ENCODE measurements around the gene CNBP. TPM values are rescaled to one million over a fixed set of nuclear protein-coding genes. Genes with fewer than 3 reads are reported as not detected.
A peak's percentile ranks its signal among the peaks of the same experiment; 100 is the strongest.

CNBP gene
- total RNA-seq, 1 experiment from 2014 or later = 438 TPM

DNA sequence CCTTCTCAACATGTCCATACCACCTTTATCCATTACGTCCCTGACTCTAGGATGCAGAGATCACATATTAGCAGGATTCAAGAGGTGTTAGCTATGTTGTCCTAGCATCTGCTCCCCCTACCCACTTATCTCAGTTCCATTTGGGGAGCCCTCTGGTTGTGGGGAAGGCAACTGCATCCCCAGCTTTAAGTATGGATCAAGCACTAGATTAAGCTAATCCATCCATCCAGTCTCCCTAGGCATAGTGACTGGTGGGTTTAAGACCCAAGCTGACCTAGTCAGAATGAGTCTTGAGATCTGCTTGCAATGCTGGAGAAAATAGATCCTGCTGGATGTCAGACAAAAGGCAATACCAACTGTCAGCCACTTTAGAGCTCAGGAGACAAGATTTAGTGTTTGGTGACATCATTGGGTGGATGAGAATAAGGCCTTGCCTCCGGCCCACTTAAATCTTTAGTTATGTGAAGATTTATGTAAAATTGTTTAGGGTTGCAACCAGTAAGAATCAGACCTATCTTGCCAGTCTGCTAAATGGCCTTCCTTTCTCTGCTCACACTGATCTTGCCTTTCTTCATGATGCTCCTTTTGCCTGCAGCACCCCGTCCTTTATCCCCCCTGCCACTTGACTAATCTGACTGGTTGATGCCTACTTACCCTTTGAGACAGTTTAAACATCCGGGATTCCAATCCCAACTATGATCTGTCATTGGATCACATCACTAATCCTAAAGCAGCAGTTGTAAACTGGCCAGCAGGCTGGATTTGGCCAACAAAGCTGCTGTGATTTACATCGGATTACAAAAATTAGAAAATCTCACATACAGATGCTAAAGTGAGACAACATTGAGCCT lies 20.7 kb downstream of the CNBP start:
- TF ChIP-seq CTCF (conservative IDR thresholded peaks at IDR 0.05; ENCODE audit: low read depth, low read length) (peak; percentile 46), EZH2 (IDR thresholded peaks at IDR 0.05; ENCODE audit: borderline replicate concordance, low read depth, low read length, poor library complexity, severe bottlenecking) (no peak)
- DNase-seq (ENCODE audit: low spot score) = peak; percentile 39
- H3K4me3 ChIP-seq (ENCODE audit: low read depth, low read length, poor library complexity, severe bottlenecking) = peak overlapping the region; percentile 76
- peaks cover 28% of the 10 kb centered on the region for H3K36me3 ChIP-seq (ENCODE audit: insufficient read depth, low read length, poor library complexity, severe bottlenecking)
- POLR2A ChIA-PET (ENCODE audit: low non-redundant PET) = no interaction called here
- CTCF ChIA-PET = interaction anchor here (0.6 to 1.4 kb wide), 4 partner anchors 41 to 490 kb away, joined by 3 to 8 read pairs (median 4); partner anchors contain the start of gene RAB43
- H3K27me3 ChIP-seq (replicated peaks; ENCODE audit: insufficient read depth, low read depth, low read length, poor library complexity) = no peaks in the 10 kb centered on the region
- intact Hi-C loops (cut with micrococcal nuclease; ENCODE audit: unreplicated experiment) = no loop called here
- BruUV-seq (replicated peaks) = no TSS peak
- H3K4me1 ChIP-seq (ENCODE audit: insufficient read depth, low read length, poor library complexity, severe bottlenecking) = peaks cover 10% of the 10 kb centered on the region
- H3K9me3 ChIP-seq (ENCODE audit: low read depth, low read length, poor library complexity, severe bottlenecking) = no peaks in the 10 kb centered on the region
- peak overlapping the region; percentile 99 for H3K27ac ChIP-seq (ENCODE audit: low read depth, low read length, poor library complexity, severe bottlenecking)

DNA sequence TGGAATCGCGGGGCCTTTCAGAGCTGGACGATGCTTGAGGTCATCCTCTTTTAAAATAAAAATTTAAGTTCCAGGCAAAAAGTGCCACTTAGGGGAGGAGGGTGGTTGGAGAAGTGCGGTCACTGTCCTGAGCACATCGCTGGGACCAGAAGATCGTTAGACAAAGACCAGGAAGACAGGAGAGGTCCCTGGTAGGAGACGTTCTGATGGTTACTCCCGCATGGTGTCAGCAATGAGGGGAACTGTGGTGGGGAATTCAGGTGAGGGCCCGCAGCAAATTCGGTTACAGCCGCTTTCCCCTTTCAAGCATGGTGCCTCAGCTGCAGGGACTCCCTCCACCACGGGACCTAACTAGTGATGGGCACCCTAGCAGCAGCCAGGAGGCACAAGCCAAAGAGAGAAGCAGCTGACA lies 21.8 kb downstream of the CNBP start:
- ChIA-PET CTCF (interaction anchor here (0.6 to 1.4 kb wide), 4 partner anchors 25 to 191 kb away, joined by 3 to 5 read pairs (median 4); partner anchors contain the start of gene RAB43), POLR2A (ENCODE audit: low non-redundant PET) (no interaction called here)
- 0 out of 2 replicates have a peak, but pooled peaks have one; percentile 3 for TF ChIP-seq CTCF (conservative IDR thresholded peaks at IDR 0.05; ENCODE audit: low read depth, low read length)
- no peak for TF ChIP-seq EZH2 (IDR thresholded peaks at IDR 0.05; ENCODE audit: borderline replicate concordance, low read depth, low read length, poor library complexity, severe bottlenecking)
- Histone ChIP-seq H3K4me3 (ENCODE audit: low read depth, low read length, poor library complexity, severe bottlenecking) (peak overlapping the region; percentile 76), H3K27ac (ENCODE audit: low read depth, low read length, poor library complexity, severe bottlenecking) (peak overlapping the region; percentile 99), H3K9me3 (ENCODE audit: low read depth, low read length, poor library complexity, severe bottlenecking) (no peaks in the 10 kb centered on the region), H3K36me3 (ENCODE audit: insufficient read depth, low read length, poor library complexity, severe bottlenecking) (peaks cover 26% of the 10 kb centered on the region), H3K4me1 (ENCODE audit: insufficient read depth, low read length, poor library complexity, severe bottlenecking) (peaks cover 10% of the 10 kb centered on the region), H3K27me3 (replicated peaks; ENCODE audit: insufficient read depth, low read depth, low read length, poor library complexity) (no peaks in the 10 kb centered on the region)
- intact Hi-C loops (cut with micrococcal nuclease; ENCODE audit: unreplicated experiment) = no loop called here
- peak; percentile 25 for DNase-seq (ENCODE audit: low spot score)
- no TSS peak for BruUV-seq (replicated peaks)

DNA sequence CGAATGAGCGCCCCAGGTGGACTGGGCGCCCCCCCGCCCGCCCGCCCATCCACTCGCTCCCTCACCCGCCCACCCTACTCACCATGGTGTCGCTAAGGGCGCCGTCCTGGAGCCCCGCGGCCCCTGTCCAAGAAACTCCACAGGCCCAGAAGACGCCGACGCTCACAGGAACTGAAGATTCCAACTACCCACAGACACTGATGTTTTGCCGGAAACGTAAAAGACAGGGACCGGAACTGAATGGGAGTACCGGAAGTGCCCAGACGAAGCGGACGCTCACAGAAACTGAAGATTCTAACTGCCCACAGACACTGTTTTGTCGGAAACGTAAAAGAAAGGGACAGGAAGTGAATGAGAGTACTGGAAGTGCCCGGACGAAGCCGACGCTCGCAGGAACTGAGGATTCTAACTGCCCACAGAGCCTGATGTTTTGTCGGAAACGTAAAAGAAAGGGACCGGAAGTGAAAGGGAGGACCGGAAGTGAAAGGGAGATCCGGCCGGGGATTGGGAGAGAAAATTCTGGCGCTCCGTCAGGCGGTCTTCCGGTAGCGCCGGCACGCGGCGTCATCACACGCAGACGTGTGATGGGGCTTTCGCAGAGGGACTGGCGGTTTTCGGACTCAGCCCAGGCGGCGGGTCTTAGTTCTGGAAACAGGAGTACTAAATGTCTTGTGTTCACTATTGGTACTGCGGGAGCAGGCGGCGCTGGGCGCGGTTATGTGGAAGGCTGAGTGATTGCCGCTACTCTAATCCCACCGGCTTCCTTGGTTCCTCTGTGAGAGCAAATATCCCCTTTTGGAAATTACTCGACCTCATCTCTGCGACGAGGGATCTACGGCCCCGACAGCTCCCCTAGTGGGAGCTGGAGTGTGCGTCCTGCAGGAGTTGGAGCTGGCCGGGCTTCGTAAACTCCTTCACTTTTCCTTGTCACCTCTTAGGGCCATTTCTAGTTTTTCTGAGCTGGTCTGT lies 22.5 kb downstream of the CNBP start, which contains the start of gene ISY1:
Gene ISY1, minus strand, starts transcription at position 173 of the 969 bp plus-strand sequence. Its CDS starts 88 bp downstream, at position 85.
- H3K9me3 ChIP-seq (ENCODE audit: low read depth, low read length, poor library complexity, severe bottlenecking) = no peaks in the 10 kb centered on the region
- peak within 1 kb of the TSS; percentile 76 for H3K4me3 ChIP-seq (ENCODE audit: low read depth, low read length, poor library complexity, severe bottlenecking)
- peaks cover 10% of the 10 kb centered on the region for H3K4me1 ChIP-seq (ENCODE audit: insufficient read depth, low read length, poor library complexity, severe bottlenecking)
- TF ChIP-seq CTCF (conservative IDR thresholded peaks at IDR 0.05; ENCODE audit: low read depth, low read length) (peak; percentile 80), EZH2 (IDR thresholded peaks at IDR 0.05; ENCODE audit: borderline replicate concordance, low read depth, low read length, poor library complexity, severe bottlenecking) (no peak)
- DNase-seq (ENCODE audit: low spot score) = peak; percentile 98
- peaks cover 26% of the 10 kb centered on the region for H3K36me3 ChIP-seq (ENCODE audit: insufficient read depth, low read length, poor library complexity, severe bottlenecking)
- peak within 1 kb of the TSS; percentile 99 for H3K27ac ChIP-seq (ENCODE audit: low read depth, low read length, poor library complexity, severe bottlenecking)
- H3K27me3 ChIP-seq (replicated peaks; ENCODE audit: insufficient read depth, low read depth, low read length, poor library complexity) = no peaks in the 10 kb centered on the region
- BruUV-seq (replicated peaks) = TSS peak; percentile 94
- ChIA-PET CTCF (interaction anchor here (0.6 to 1.4 kb wide), 3 partner anchors 24 to 191 kb away, joined by 3 to 5 read pairs (median 5); partner anchors contain the start of gene RAB43), POLR2A (ENCODE audit: low non-redundant PET) (no interaction called here)
- intact Hi-C loops (cut with micrococcal nuclease; ENCODE audit: unreplicated experiment) = no loop called here

All from A673 (cell line).